HepG2 (cell line): ENCODE results near the gene BLMH. TPM values are rescaled to one million over a fixed set of nuclear protein-coding genes. Genes with fewer than 3 reads are reported as not detected.

Source experiments
- ATAC-seq: fragments of 200-7000 bp; cut with Tn5 transposase; 3 replicates; pipeline ENCODE4 v1.9.1; 2020; ENCODE audit warnings: mild to moderate bottlenecking, moderate library complexity
- BruUV-seq: library from RNA; stranded (reverse); fragments of 400-500 nt; replicated peaks from 2 replicates; lab custom pipeline; 2021; lab: Mats Ljungman, UMichigan
- CTCF ChIA-PET: fragments of 300-600 bp; formaldehyde crosslinking; extraction: SDS; loops from one replicate; lab custom pipeline; 2021; ENCODE audit warnings: low total read pairs, inconsistent platforms, low intra/inter-chr PET ratio; lab: Yijun Ruan, JAX
- POLR2A ChIA-PET: fragments of 350-600 bp; sonication (Branson Sonifier 250); formaldehyde crosslinking; loops from one replicate; lab custom pipeline; 2020; ENCODE audit warnings: antibody characterized with exemption, inconsistent platforms; lab: Yijun Ruan, JAX
- DNase-seq: peaks from one replicate; pipeline ENCODE4 v3.0.0-alpha.2; 2015; ENCODE audit warnings: low spot score
- FAIRE-seq: peaks from 3 replicates; lab custom pipeline; 2011; peaks lifted over from hg19 to GRCh38; lab: Jason Lieb, UNC
- H2AFZ ChIP-seq: one replicate; pipeline ENCODE4 v1.6.1; 2011; ENCODE audit warnings: low read length, inconsistent platforms
- H3K27ac ChIP-seq: fragments of 300-600 bp; 3 replicates; pipeline ENCODE4 v1.8.0; 2011; ENCODE audit warnings: mixed run types, mild to moderate bottlenecking, mixed read lengths, low read length, inconsistent platforms; ENCODE audit not compliant: insufficient read depth; ENCODE audit errors: extremely low read length
- H3K27me3 ChIP-seq, 2 experiments: fragments of 200-600 bp in 1 of 2; 2 replicates in 1 of 2; 3 replicates in 1 of 2; pipeline versions ENCODE4 v1.6.0 to v1.8.0; 2011; ENCODE audit warnings: low read length in 2 of 2, mild to moderate bottlenecking in 2 of 2, moderate library complexity in 2 of 2, inconsistent platforms in 1 of 2; ENCODE audit not compliant: insufficient read depth in 2 of 2, control insufficient read depth in 1 of 2
- H3K36me3 ChIP-seq, 2 experiments: fragments of 200-600 bp in 1 of 2; replicated peaks in 1 of 2; 2 replicates in 1 of 2; 3 replicates in 1 of 2; pipeline versions ENCODE4 v1.5.1 to v1.8.0; 2011; ENCODE audit warnings: low read length in 2 of 2, inconsistent platforms in 1 of 2; ENCODE audit not compliant: insufficient read depth in 2 of 2, control insufficient read depth in 1 of 2
- H3K4me1 ChIP-seq: 2 replicates; pipeline ENCODE4 v1.5.1; 2012; ENCODE audit warnings: low read length, inconsistent platforms; ENCODE audit not compliant: insufficient read depth
- H3K4me2 ChIP-seq: 2 replicates; pipeline ENCODE4 v1.6.0; 2011; ENCODE audit warnings: low read depth, low read length, inconsistent platforms
- H3K4me3 ChIP-seq, 3 experiments: fragments of 200-600 bp in 1 of 3; sonication (generic), shearing (Covaris generic) in 1 of 3; replicated peaks in 1 of 3; 2 replicates each; pipeline ENCODE4 v1.5.1; 2011 to 2016; ENCODE audit warnings: low read length in 3 of 3, inconsistent platforms in 2 of 3, low read depth in 2 of 3, mild to moderate bottlenecking in 2 of 3, control low read depth in 1 of 3, mixed read lengths in 1 of 3; ENCODE audit not compliant: insufficient read depth in 1 of 3
- H3K79me2 ChIP-seq: one replicate; pipeline ENCODE4 v1.6.1; 2011; ENCODE audit warnings: low read length, inconsistent platforms; ENCODE audit not compliant: insufficient read depth
- H3K9ac ChIP-seq: 2 replicates; pipeline ENCODE4 v1.6.0; 2011; ENCODE audit warnings: mild to moderate bottlenecking, low read depth, low read length, inconsistent platforms; ENCODE audit not compliant: insufficient read depth
- H3K9me3 ChIP-seq: 2 replicates; pipeline ENCODE4 v1.5.1; 2012; ENCODE audit warnings: mild to moderate bottlenecking, low read length
- H4K20me1 ChIP-seq: 2 replicates; pipeline ENCODE4 v1.6.0; 2011; ENCODE audit warnings: inconsistent platforms, mild to moderate bottlenecking, low read length, moderate library complexity; ENCODE audit not compliant: insufficient read depth
- BRF2 ChIP-seq: sonication (generic); formaldehyde crosslinking; IDR thresholded peaks from 2 replicates; pipeline ENCODE4 v1.8.1; 2022; ENCODE audit warnings: mild to moderate bottlenecking, missing genetic modification reagents
- ELK4 ChIP-seq: sonication (generic); formaldehyde crosslinking; IDR thresholded peaks from 2 replicates; pipeline ENCODE4 v1.9.0; 2021; ENCODE audit warnings: missing genetic modification reagents, borderline replicate concordance
- HNF4G ChIP-seq, 2 experiments: sonication (generic) in 1 of 2; formaldehyde crosslinking in 1 of 2; IDR thresholded peaks; 2 replicates each; pipeline versions ENCODE4 v1.4.0 to v1.6.1; 2011 to 2020; ENCODE audit warnings: borderline replicate concordance in 2 of 2, low read depth in 2 of 2, mild to moderate bottlenecking in 2 of 2, low read length in 1 of 2, missing genetic modification reagents in 1 of 2, moderate library complexity in 1 of 2
- HNRNPLL ChIP-seq: fragments of 200-400 bp; formaldehyde crosslinking; IDR thresholded peaks from 2 replicates; pipeline ENCODE4 v1.6.1; 2017; ENCODE audit warnings: mild to moderate bottlenecking, low read depth, low read length; ENCODE audit not compliant: poor library complexity, severe bottlenecking
- PBX3 ChIP-seq: sonication (generic); formaldehyde crosslinking; IDR thresholded peaks from 2 replicates; pipeline ENCODE4 v1.8.1; 2023; ENCODE audit warnings: missing genetic modification reagents, inconsistent platforms, borderline replicate concordance
- THAP11 ChIP-seq: IDR thresholded peaks from 2 replicates; pipeline ENCODE4 v1.6.1; 2016; ENCODE audit warnings: missing biosample characterization, missing genetic modification reagents
- ZBTB10 ChIP-seq: sonication (generic); formaldehyde crosslinking; IDR thresholded peaks from 2 replicates; pipeline ENCODE4 v1.4.0; 2020; ENCODE audit warnings: missing genetic modification reagents, borderline replicate concordance
- ZBTB4 ChIP-seq: sonication (generic); formaldehyde crosslinking; IDR thresholded peaks from 2 replicates; pipeline ENCODE4 v1.4.0; 2020; ENCODE audit warnings: missing genetic modification reagents, mild to moderate bottlenecking, borderline replicate concordance
- ZNF234 ChIP-seq: sonication (generic); formaldehyde crosslinking; conservative IDR thresholded peaks from 2 replicates; pipeline ENCODE4 v1.5.1; 2020; ENCODE audit warnings: mild to moderate bottlenecking, missing genetic modification reagents
- ZNF576 ChIP-seq: sonication (generic); formaldehyde crosslinking; IDR thresholded peaks from 2 replicates; pipeline ENCODE4 v1.4.0; 2020; ENCODE audit warnings: mild to moderate bottlenecking, missing genetic modification reagents
- ZNF615 ChIP-seq: sonication (generic); formaldehyde crosslinking; IDR thresholded peaks from 2 replicates; pipeline ENCODE4 v1.5.0; 2020; ENCODE audit warnings: mild to moderate bottlenecking, missing genetic modification reagents, borderline replicate concordance
- ZNF740 ChIP-seq: sonication (generic); formaldehyde crosslinking; IDR thresholded peaks from 2 replicates; pipeline ENCODE4 v1.4.0; 2020; ENCODE audit warnings: missing genetic modification reagents
- WGBS: methylation state at CpG from one replicate; pipeline ENCODE4 v1.1.6; 2017; ENCODE audit warnings: low lambda C conversion rate; 5-methylcytosine and 5-hydroxymethylcytosine counted together
- in situ Hi-C: cut with HindIII; loops from 2 replicates; pipeline ENCODE4 v1.10.0; 2017; ENCODE audit warnings: low pct_unique_long_range_greater_than_20kb; ENCODE audit not compliant: extremely low pct_ligation_motif_present
- intact Hi-C: fragments of 100-400 bp; cut with micrococcal nuclease; formaldehyde crosslinking; loops from one replicate; pipeline ENCODE4 v1.10.0; 2022; ENCODE audit not compliant: unreplicated experiment
- polyA plus RNA-seq, 8 experiments: library from polyadenylated mRNA; depleted of rRNA in 3 of 8; stranded (reverse) in 7 of 8; unstranded in 1 of 8; fragments of >200 nt; fragmentation: Illumina TruSeq in 4 of 8; extraction: Trizol in 4 of 8; gene quantifications; 2 replicates each; pipeline versions ENCODE4 v1.2.1 to v1.2.3, GENCODE V29; 2011 to 2016; ENCODE audit warnings: low read depth in 4 of 8, missing spikeins in 1 of 8, mixed read lengths in 1 of 8; ENCODE audit not compliant: insufficient read depth in 1 of 8
- total RNA-seq, 5 experiments: library from RNA; depleted of rRNA; stranded (reverse); fragments of >200 nt; fragmentation: Illumina TruSeq; extraction: Trizol; gene quantifications; 2 replicates each; pipeline ENCODE4 v1.2.3, GENCODE V29; 2016; ENCODE audit warnings: low read depth in 1 of 5

BLMH gene
- total and polyA plus RNA-seq, 2 of the 13 experiments (the other 11 are each of a cell fraction or from before 2014, with no cell fraction given) = 12.1 to 41.0 TPM

- Histone ChIP-seq H3K4me2 (peak overlapping the region; percentile 70), H2AFZ (peak overlapping the region; percentile 31), H3K9ac (no peak overlapping the region), H3K27me3 (no peaks in the 10 kb centered on the region; a peak in 1 of 5 replicates), H3K79me2 (no peaks in the 10 kb centered on the region), H3K27ac (no peak overlapping the region), H4K20me1 (no peaks in the 10 kb centered on the region), H3K9me3 (no peaks in the 10 kb centered on the region), H3K4me3 (0 out of 6 replicates have a peak overlapping the region, but pooled peaks of 1 of the 3 experiments have one; percentile 18), H3K36me3 (no peaks in the 10 kb centered on the region), H3K4me1 (peaks cover 45% of the 10 kb centered on the region)
- in situ Hi-C loops = no loop called here
- BruUV-seq = no TSS peak
- CTCF ChIA-PET = no interaction called here
- DNase-seq (no peak), FAIRE-seq (peak; percentile 74), ATAC-seq (peak; percentile 44; the same call in 1 of the 3 replicates)
- WGBS = 3% methylated on average over 7 of the region's 7 CpGs
- POLR2A ChIA-PET = no interaction called here
- intact Hi-C loops = no loop called here
- TF ChIP-seq PBX3 (CRISPR knock-in tag) = no peak
- no peak for TF ChIP-seq ZBTB10 (CRISPR knock-in tag)
- no peak for TF ChIP-seq ZNF615 (CRISPR knock-in tag)
- TF ChIP-seq ZNF740 (CRISPR knock-in tag) = no peak
- TF ChIP-seq ZNF234 (CRISPR knock-in tag) = no peak
- TF ChIP-seq THAP11 = no peak
- TF ChIP-seq HNF4G (IDR thresholded peaks at IDR 0.05; ENCODE audit: borderline replicate concordance, low read depth, low read length) = peak; percentile 19; the same call in 1 of the 2 replicates
- TF ChIP-seq HNF4G (CRISPR knock-in tag; IDR thresholded peaks at IDR 0.05; ENCODE audit: borderline replicate concordance, low read depth) = no peak
- no peak for TF ChIP-seq BRF2 (CRISPR knock-in tag)
- TF ChIP-seq HNRNPLL = no peak
- TF ChIP-seq ZBTB4 (CRISPR knock-in tag) = no peak
- TF ChIP-seq ZNF576 = no peak
- TF ChIP-seq ELK4 (CRISPR knock-in tag) = no peak
Observed at GRCh38 chr17:30324723-30325122, 33.0 kb upstream of the BLMH start.
